Left kidney (tissue), 8 donors: Measurements from ENCODE around the gene OR10A7. TPM values are rescaled to one million over a fixed set of nuclear protein-coding genes. Genes with fewer than 3 reads are reported as not detected.
A peak's percentile ranks its signal among the peaks of the same experiment; 100 is the strongest.
"Not testable (repeated sequence)": the region's sequence is repeated elsewhere in the genome, so short reads cannot be mapped to it uniquely, and the experiment has no call there.

Experiments
- DNase-seq: peaks from one replicate; pipeline ENCODE4 v3.0.0-alpha.2; 2013
- long read RNA-seq, 8 donors: transcript quantifications; one replicate each; lab custom pipeline, GENCODE V29; 2026
- polyA plus RNA-seq: library from polyadenylated mRNA; unstranded; fragments of 120-200 nt; gene quantifications from one replicate; pipeline ENCODE4 v1.2.1, GENCODE V29; 2013; ENCODE audit not compliant: insufficient read length

The OR10A7 gene
- not detected for polyA plus RNA-seq
- long read RNA-seq, donor 1: 0 reads
- long read RNA-seq, donor 2: 0 reads
- long read RNA-seq, donor 3: 0 reads
- long read RNA-seq, donor 4: 0 reads
- long read RNA-seq, donor 5: 0 reads
- long read RNA-seq, donor 6: 0 reads
- long read RNA-seq, donor 7: 0 reads
- long read RNA-seq, donor 8: 0 reads

- no peak for DNase-seq
Observed at GRCh38 chr12:55220725-55221124, at the start of gene OR10A7. TSS of gene OR10A7 (plus strand) at chr12:55221025. CDS start at chr12:55221025, 0 bp downstream.

- no peak for DNase-seq
Observed at GRCh38 chr12:55171445-55171844, 49.4 kb upstream of the OR10A7 start.

GRCh38 chr12:55171846-55172245, 49.0 kb upstream of the OR10A7 start:
- DNase-seq: not testable (repeated sequence)

- DNase-seq: no peak
Observed at GRCh38 chr12:55172686-55173085, 48.1 kb upstream of the OR10A7 start.

- no peak for DNase-seq
Observed at GRCh38 chr12:55173456-55173855, 47.4 kb upstream of the OR10A7 start.

GRCh38 chr12:55188573-55188972, 32.3 kb upstream of the OR10A7 start:
- no peak for DNase-seq

GRCh38 chr12:55188974-55189556, 31.8 kb upstream of the OR10A7 start:
- peak; percentile 82 for DNase-seq

- DNase-seq: no peak
Observed at GRCh38 chr12:55194382-55194781, 26.4 kb upstream of the OR10A7 start.

- no peak for DNase-seq
Observed at GRCh38 chr12:55226523-55226922, 5.7 kb downstream of the OR10A7 start.

- no peak for DNase-seq
Observed at GRCh38 chr12:55227643-55228042, 6.8 kb downstream of the OR10A7 start.

GRCh38 chr12:55244309-55244708, 23.5 kb downstream of the OR10A7 start, which contains the start of gene OR6C74:
TSS of gene OR6C74 (plus strand) at chr12:55244609. CDS start at chr12:55247288, 2,679 bp downstream.
- DNase-seq: no peak

GRCh38 chr12:55246159-55246558, 25.3 kb downstream of the OR10A7 start:
- DNase-seq: no peak

- no peak for DNase-seq
Observed at GRCh38 chr12:55250944-55251343, 30.1 kb downstream of the OR10A7 start.

- DNase-seq: no peak
Observed at GRCh38 chr12:55253281-55253680, 32.5 kb downstream of the OR10A7 start.

GRCh38 chr12:55256831-55257230, 36.0 kb downstream of the OR10A7 start:
- no peak for DNase-seq

- no peak for DNase-seq
Observed at GRCh38 chr12:55258303-55258702, 37.5 kb downstream of the OR10A7 start.

Other genes with a start within 250 kb of the OR10A7 start
- gene TESPA1, start 236.3 kb upstream of the OR10A7 start, polyA plus RNA-seq: 0.18 TPM
- gene NEUROD4, start 201.1 kb upstream of the OR10A7 start, polyA plus RNA-seq: not detected
- gene OR9K2, start 94.6 kb upstream of the OR10A7 start, polyA plus RNA-seq: not detected
- gene OR6C74, start 23.6 kb downstream of the OR10A7 start, polyA plus RNA-seq: not detected
- gene OR6C6, start 75.5 kb downstream of the OR10A7 start, polyA plus RNA-seq: 0.08 TPM
- not detected for gene OR6C1, start 93.3 kb downstream of the OR10A7 start, polyA plus RNA-seq
- gene OR6C3, start 109.7 kb downstream of the OR10A7 start, polyA plus RNA-seq: not detected
- gene OR6C75, start 141.9 kb downstream of the OR10A7 start, polyA plus RNA-seq: 0.07 TPM
- not detected for gene OR6C65, start 179.5 kb downstream of the OR10A7 start, polyA plus RNA-seq
- not detected for gene OR6C76, start 205.2 kb downstream of the OR10A7 start, polyA plus RNA-seq
- gene OR6C2, start 223.1 kb downstream of the OR10A7 start, polyA plus RNA-seq: not detected
- not detected for gene OR6C70, start 249.1 kb downstream of the OR10A7 start, polyA plus RNA-seq